Activated naive CD8-positive, alpha-beta T cell treated with anti-CD3 and anti-CD28 coated beads, Interleukin-2, amount 10 ng/mL, durations not matched to agents 7 days and 5 days (primary cell): ENCODE measurements around the gene KCNK3. TPM values are rescaled to one million over a fixed set of nuclear protein-coding genes. Genes with fewer than 3 reads are reported as not detected.
A peak's percentile ranks its signal among the peaks of the same experiment; 100 is the strongest.

Experiments used
- ATAC-seq: fragments of 150-1000 bp; cut with Tn5 transposase; one replicate; pipeline ENCODE4 v1.10.0; 2021; ENCODE audit warnings: low read depth, moderate library complexity
- POLR2A ChIA-PET: fragments of 350-600 bp; sonication (Branson Sonifier 250); formaldehyde crosslinking; loops from one replicate; lab custom pipeline; 2021; ENCODE audit warnings: antibody characterized with exemption; lab: Charles Lee
- DNase-seq: peaks from one replicate; pipeline ENCODE4 v3.0.0; 2021
- H3K27ac Mint-ChIP-seq: one replicate; pipeline ENCODE4 v1.8.0; 2022; ENCODE audit warnings: mild to moderate bottlenecking, mixed read lengths
- H3K27me3 Mint-ChIP-seq: one replicate; pipeline ENCODE4 v1.8.0; 2022; ENCODE audit warnings: mild to moderate bottlenecking, moderate library complexity, mixed read lengths
- H3K36me3 Mint-ChIP-seq: one replicate; pipeline ENCODE4 v1.8.0; 2021; ENCODE audit warnings: mild to moderate bottlenecking, mixed read lengths
- H3K4me1 Mint-ChIP-seq: one replicate; pipeline ENCODE4 v1.8.0; 2021; ENCODE audit warnings: mixed read lengths
- H3K4me3 Mint-ChIP-seq: one replicate; pipeline ENCODE4 v1.8.0; 2022; ENCODE audit warnings: mild to moderate bottlenecking, moderate library complexity, mixed read lengths
- H3K9me3 Mint-ChIP-seq: one replicate; pipeline ENCODE4 v1.8.0; 2021; ENCODE audit warnings: mixed read lengths
- total RNA-seq, 2 experiments: library from RNA; stranded (reverse); gene quantifications; one replicate each; pipeline ENCODE4 v1.2.3, GENCODE V29; 2021

Gene KCNK3
- total RNA-seq, 2 experiments from 2014 or later, result not detected

DNA sequence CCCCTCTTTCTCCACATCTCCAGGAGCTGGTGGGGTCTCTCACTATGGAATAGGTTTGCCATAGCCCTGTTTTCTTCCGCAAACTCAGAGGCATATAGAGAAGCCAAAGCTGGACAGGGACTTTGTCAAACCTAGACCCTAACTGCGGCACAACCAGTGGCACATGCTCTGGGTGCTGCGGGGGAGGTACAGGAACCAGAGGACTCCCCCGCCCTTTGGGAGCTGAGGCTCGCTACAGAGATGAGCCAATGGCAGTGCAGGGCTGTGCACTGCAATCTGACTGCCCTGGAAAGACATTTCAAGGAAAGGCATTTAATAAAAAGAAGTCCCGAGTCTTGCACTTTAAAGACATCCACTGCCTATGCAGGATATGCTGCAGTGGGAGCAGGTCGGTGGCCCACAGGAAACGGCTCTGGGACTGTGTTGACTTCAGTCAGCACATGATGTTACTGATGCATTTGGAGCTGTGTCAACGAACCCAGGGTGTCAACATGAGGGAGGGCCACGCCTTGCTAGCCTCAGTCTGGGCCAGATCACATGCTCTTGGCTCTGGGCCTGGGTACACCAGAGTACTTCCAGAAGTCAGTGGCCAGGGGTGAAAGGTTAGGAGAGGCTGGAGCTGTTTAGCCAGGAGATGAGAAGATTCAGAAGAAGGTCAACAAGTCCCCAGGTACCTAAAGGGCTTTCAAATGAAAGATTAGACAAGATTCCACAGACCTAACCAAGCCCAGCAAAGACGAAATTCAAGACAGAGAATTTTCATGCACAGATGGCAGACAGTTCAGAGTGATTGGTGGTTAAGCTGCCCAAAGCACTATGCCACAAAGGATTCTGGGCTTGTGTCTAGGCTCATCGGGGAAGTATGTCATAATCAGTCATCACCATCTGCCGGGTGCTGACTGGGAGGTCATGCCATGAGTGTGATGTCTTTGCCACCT, 79.8 kb downstream of the KCNK3 start:
- no peak for DNase-seq
- peak; percentile 88 for ATAC-seq
- POLR2A ChIA-PET, result interaction anchor here (0.5 to 1.3 kb wide), 3 partner anchors 9 to 59 kb away, joined by 3 to 8 read pairs (median 3); partner anchors contain the start of genes CENPA and SLC35F6
- peaks cover 49% of the 10 kb centered on the region for H3K4me1 Mint-ChIP-seq
- H3K4me3 Mint-ChIP-seq, result peak overlapping the region; percentile 73
- no peaks in the 10 kb centered on the region for H3K9me3 Mint-ChIP-seq
- peak overlapping the region; percentile 95 for H3K27ac Mint-ChIP-seq
- H3K36me3 Mint-ChIP-seq, result peaks cover 7% of the 10 kb centered on the region
- no peaks in the 10 kb centered on the region for H3K27me3 Mint-ChIP-seq

- H3K27me3 Mint-ChIP-seq, result no peaks in the 10 kb centered on the region
- DNase-seq (no peak), ATAC-seq (no peak)
- POLR2A ChIA-PET, result no interaction called here
- peaks cover 25% of the 10 kb centered on the region for H3K36me3 Mint-ChIP-seq
- no peaks in the 10 kb centered on the region for H3K9me3 Mint-ChIP-seq
- peaks cover 24% of the 10 kb centered on the region for H3K4me1 Mint-ChIP-seq
- no peak overlapping the region for H3K4me3 Mint-ChIP-seq
- H3K27ac Mint-ChIP-seq, result peak overlapping the region; percentile 53
These were observed 83.8 kb downstream of the KCNK3 start for GRCh38 chr2:26776195-26776800.

DNA sequence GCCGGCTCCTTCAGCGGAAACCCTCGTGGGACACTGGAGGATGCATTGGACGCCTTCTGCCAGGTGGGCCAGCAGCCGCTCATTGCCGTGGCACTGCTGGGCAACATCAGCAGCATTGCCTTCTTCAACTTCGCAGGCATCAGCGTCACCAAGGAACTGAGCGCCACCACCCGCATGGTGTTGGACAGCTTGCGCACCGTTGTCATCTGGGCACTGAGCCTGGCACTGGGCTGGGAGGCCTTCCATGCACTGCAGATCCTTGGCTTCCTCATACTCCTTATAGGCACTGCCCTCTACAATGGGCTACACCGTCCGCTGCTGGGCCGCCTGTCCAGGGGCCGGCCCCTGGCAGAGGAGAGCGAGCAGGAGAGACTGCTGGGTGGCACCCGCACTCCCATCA, 85.6 kb downstream of the KCNK3 start:
- Mint-ChIP-seq H3K9me3 (no peaks in the 10 kb centered on the region), H3K36me3 (peaks cover 24% of the 10 kb centered on the region), H3K27me3 (no peaks in the 10 kb centered on the region), H3K4me3 (no peak overlapping the region), H3K4me1 (peaks cover 7% of the 10 kb centered on the region), H3K27ac (no peak overlapping the region)
- ATAC-seq (no peak), DNase-seq (no peak)
- POLR2A ChIA-PET, result no interaction called here

DNA sequence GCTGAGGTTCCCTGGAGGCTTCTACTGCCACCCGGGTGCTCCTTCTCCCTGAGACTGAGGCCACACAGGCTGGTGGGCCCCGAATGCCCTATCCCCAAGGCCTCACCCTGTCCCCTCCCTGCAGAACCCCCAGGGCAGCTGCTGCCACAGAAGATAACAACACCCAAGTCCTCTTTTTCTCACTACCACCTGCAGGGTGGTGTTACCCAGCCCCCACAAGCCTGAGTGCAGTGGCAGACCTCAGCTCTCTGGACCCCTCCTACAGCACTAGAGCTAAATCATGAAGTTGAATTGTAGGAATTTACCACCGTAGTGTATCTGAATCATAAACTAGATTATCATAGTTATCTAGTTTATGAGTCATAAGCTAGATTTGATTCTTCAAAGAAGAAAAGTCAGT, 86.0 kb downstream of the KCNK3 start:
- peaks cover 24% of the 10 kb centered on the region for H3K36me3 Mint-ChIP-seq
- peaks cover 7% of the 10 kb centered on the region for H3K4me1 Mint-ChIP-seq
- POLR2A ChIA-PET, result no interaction called here
- no peak for DNase-seq
- H3K9me3 Mint-ChIP-seq, result no peaks in the 10 kb centered on the region
- no peak for ATAC-seq
- no peak overlapping the region for H3K4me3 Mint-ChIP-seq
- no peaks in the 10 kb centered on the region for H3K27me3 Mint-ChIP-seq
- H3K27ac Mint-ChIP-seq, result no peak overlapping the region

GRCh38 chr2:26780203-26780760, 87.8 kb downstream of the KCNK3 start:
- ATAC-seq (no peak), DNase-seq (no peak)
- Mint-ChIP-seq H3K36me3 (peaks cover 24% of the 10 kb centered on the region), H3K27me3 (no peaks in the 10 kb centered on the region), H3K4me1 (peaks cover 6% of the 10 kb centered on the region), H3K4me3 (no peak overlapping the region), H3K9me3 (no peaks in the 10 kb centered on the region), H3K27ac (no peak overlapping the region)
- POLR2A ChIA-PET, result no interaction called here

Other genes starting within 250 kb of the KCNK3 start
- gene OTOF, start 214.6 kb upstream of the KCNK3 start, total RNA-seq, result 10 to 100 TPM; 58.0 to 59.9 TPM
- gene CIB4, start 51.4 kb upstream of the KCNK3 start, total RNA-seq, result not detected
- gene SLC35F6, start 71.6 kb downstream of the KCNK3 start, total RNA-seq, result 10 to 100 TPM; 19.5 to 19.7 TPM
- gene CENPA, start 93.3 kb downstream of the KCNK3 start, total RNA-seq, result 10 to 100 TPM; 30.5 to 34.4 TPM
- gene DPYSL5, start 155.4 kb downstream of the KCNK3 start, total RNA-seq, result not detected